ENCODE measurements around the gene CCDC47.
"Not testable (repeated sequence)": the region's sequence is repeated elsewhere in the genome, so short reads cannot be mapped to it uniquely, and the experiment has no call there.

Gene CCDC47, protein sequence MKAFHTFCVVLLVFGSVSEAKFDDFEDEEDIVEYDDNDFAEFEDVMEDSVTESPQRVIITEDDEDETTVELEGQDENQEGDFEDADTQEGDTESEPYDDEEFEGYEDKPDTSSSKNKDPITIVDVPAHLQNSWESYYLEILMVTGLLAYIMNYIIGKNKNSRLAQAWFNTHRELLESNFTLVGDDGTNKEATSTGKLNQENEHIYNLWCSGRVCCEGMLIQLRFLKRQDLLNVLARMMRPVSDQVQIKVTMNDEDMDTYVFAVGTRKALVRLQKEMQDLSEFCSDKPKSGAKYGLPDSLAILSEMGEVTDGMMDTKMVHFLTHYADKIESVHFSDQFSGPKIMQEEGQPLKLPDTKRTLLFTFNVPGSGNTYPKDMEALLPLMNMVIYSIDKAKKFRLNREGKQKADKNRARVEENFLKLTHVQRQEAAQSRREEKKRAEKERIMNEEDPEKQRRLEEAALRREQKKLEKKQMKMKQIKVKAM

DNA sequence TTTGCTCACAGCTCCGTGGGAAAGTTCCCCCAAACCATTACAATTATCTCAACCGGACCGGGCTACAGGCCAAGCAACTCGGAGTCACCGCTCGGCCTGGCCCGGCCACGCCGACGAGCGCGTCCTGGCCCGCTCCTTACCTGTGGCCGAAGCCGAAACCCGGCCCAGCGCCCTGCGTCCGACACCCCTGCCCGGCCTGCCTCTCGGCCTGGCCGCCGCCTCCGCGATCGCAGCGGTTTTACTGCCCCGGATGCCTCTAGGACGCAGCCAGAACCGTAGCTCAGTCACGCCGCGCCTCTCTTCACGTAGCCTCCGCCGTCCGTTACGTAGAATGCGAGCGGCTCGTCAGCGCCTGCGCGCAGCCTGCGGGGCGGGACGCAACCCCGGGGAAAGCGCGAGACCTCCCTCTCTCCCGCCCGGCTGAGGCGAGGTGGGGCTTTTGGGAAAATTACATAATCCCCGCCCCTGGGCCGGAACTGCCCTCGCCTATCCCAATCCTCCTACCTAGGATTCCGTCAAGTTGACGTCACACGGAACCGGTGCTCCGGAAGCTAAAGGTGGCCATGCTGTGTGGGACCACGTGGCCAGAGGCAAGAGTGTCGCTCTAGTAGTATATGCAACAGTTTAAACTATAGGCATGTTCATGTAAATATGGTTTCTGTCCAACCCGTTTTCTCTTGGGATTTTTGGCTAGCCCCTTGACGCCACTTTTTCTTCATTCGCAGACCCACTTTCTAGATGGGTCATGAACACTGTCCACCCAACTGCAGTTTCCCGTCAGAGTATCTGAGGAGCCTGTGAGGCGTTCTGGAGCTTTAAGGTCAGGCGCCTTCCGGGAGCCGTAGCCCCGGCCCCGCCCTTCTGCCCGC, at the start of gene CCDC47:
CCDC47 (minus strand) TSS at position 326 of the 869 bp plus-strand sequence. CDS start 7,422 bp downstream, outside the sequence.
- DNase-seq, result peak; percentile 98

DNA sequence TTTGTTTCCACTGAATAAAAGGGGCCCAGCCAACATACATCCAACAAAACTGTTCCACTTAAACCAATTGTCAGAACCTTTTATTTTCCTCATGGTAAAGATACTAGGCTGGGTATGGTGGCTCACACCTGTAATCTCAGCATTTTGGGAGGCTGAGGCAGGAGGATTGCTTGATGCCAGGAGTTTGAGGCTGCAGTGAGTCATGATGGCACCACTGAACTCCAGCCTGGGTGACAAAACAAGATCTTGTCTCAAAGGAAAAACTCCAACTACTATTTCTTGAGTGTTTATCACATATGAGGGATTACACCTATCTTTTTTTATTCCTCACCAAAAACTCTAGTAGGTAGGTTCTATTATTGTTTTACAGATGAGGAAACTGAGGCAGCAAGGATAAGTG, 49.1 kb upstream of the CCDC47 start:
- DNase-seq, result no peak

DNA sequence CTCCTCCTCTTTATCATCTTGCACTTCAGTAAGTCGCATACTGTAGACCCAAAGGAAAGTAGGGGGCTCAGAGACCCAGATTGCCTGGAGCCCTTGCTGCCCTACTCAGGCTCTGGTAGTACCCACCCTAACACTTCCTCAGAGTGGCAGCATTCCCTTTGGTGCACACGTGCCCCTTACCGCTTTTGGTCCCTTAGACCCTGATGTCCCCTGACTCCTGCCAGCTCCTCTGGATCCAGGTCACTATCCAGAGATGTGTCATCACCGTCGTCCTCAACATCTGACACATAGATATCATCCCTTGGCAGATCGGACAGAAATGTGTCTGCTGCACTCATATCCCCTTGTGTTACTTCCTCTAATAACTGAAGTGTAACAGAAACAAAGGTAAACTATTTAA, 48.4 kb upstream of the CCDC47 start:
- DNase-seq, result no peak

DNA sequence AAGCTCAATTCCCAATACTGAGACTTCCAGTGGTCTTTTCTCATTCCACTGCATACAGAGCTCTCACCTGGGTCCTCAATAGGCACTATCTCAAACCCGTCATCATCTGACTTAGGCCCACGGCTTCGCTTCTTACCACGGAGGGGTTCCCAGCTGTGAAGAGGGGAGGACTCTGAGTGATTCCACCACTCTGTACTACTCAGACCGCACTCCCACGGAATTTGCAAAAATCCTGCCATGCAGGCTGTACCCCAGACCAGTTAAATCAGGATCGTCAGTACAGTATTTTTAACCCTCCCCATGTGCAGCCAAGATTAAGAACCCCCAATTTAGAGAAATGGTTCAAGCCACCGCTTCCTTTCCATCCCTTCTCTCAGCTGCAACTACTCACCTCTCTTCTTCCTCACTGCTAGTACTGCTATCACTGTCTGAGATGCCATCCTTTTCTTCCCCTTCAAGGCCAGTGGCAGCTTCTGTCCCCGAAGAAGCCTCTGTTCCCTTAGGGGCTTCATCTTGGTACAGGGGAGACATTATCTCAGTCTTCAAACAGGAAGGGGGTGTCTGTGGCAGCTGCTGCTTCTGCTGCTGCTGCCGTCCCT, 47.7 kb upstream of the CCDC47 start:
- DNase-seq, result no peak

DNA sequence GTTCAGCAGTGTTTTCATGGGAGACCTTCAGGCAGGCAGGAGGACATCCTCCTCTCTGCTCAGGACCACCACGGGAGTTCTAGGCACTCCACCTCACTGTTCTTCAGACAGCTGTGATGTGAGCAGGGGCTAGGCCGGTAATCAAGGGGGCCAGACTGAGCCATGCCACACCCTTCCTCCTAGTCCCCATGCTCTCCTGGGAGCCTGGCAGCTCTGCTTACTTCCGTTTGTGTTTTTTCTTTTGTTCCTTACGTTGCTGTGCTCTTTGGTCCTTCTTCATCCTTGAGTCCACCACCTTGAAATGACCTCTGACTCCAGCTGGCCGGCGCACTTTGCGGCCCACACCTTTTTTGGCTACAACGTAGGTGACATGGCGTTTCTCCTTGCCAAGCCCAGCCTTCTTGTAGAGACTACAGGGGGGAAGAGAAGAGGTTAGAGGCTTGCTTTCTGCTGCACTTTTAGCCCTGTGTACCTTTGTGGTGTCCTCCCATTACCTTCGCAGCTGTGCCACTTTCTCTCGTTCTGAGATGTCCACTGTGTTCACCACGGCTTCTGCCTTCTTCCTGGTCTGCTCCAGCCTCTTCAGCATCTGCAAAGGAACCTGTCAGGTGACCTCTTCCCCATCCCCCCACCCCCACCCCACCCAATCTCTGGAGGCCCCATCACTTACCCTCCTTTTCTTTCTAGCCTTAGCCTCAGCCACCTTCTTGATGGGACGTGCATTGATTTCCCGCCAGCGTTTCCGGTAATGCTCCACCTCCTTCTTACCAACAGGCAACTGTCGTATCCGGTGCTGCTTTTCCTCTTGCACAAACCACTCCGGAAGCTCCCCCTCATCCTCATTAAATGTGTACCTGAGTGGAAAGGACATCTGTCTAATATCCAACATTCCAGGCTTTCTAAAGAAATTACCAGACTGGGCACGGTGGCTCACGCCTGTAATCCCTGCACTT, 46.5 kb upstream of the CCDC47 start:
- no peak for DNase-seq

DNA sequence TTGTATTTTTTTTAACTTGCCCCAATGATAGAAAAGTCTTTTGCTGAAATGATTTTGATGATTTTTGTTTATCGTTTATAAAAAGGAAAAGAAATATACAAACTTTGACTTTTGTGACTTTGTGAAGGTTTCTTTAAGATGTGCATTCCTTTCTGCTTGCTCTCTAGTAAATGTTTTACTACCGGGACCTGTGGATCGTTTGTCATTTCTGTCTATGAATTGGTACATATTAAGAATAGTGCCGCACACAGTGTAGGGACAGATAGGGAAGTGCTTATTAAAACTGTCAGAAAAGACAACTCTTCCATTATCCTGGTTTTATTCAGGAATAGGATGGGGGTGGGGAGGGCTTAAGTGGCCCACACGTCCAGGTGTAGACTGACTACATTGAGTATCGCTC, 45.7 kb upstream of the CCDC47 start:
- no peak for DNase-seq

DNA sequence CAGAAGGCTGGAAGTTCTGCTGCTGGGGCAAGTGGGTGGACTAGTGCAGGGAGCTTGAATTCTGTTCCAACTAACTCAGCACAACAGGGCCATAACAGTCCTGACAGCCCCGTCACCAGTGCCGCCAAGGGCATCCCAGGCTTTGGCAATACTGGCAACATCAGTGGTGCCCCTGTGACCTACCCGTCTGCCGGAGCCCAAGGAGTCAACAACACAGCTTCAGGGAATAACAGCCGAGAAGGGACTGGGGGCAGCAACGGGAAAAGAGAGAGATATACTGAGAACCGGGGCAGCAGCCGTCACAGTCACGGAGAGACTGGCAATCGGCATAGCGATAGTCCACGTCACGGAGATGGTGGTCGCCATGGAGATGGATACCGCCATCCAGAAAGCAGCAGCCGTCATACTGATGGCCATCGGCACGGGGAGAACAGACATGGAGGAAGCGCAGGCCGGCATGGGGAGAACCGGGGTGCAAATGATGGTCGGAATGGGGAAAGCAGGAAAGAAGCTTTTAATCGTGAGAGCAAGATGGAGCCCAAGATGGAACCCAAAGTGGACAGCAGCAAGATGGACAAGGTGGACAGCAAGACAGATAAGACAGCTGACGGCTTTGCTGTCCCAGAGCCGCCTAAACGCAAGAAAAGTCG, 44.5 kb upstream of the CCDC47 start:
- DNase-seq, result no peak

DNA sequence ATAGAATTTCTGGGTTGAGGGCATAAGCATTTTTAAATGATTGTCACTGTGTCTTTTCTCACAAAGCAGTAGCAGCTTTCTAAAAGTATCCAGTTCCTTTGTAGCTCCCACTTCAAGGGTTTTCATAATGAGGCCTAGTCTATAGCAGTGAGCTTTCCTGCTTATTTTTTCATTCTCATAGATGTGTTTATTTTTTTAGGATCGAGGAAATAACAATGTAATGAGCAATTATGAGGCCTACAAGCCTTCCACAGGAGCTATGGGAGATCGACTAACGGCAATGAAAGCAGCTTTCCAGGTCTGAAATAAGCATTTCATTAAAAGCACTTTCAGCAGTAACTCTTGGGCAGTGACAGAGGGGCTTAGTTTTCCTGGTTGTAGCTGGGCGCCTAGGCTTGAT, 43.3 kb upstream of the CCDC47 start:
- peak; percentile 60 for DNase-seq

DNA sequence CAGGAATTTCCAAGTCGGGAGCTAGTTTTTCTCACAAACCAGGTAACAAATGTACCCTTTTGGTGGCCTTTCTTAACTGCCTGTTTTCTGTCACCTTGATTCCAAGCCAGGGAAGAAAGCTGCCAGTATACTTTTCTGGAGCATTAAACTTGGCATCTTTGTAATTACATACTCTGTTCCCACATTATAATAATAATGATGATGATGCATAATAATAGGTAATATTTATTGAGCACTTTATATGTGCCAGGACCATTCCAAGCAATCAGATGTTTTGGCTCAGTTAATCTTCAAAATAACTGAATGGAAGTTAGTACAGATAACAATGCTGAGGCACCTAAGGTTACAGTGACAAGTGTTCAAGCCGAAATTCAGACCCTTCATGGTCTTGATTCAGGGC, 42.7 kb upstream of the CCDC47 start:
- no peak for DNase-seq

DNA sequence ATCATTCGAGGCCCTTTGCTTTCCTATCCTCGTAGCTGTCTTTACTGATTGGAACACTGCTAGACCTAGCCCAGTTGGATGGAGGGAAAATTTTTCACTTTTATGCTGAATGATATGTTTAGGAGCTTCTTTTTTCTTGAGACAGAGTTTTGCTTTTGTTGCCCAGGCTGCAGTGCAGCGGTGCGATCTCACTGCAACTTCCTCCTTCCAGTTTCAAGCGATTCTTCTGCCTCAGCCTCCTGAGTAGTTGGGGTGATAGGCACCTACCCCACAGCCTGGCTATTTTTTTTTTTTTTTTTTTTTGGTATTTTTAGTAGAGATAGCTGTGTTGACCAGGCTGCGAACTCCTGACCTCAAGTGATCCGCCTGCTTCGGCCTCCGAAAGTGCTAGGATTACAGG, 36.6 kb upstream of the CCDC47 start:
- DNase-seq, result no peak

DNA sequence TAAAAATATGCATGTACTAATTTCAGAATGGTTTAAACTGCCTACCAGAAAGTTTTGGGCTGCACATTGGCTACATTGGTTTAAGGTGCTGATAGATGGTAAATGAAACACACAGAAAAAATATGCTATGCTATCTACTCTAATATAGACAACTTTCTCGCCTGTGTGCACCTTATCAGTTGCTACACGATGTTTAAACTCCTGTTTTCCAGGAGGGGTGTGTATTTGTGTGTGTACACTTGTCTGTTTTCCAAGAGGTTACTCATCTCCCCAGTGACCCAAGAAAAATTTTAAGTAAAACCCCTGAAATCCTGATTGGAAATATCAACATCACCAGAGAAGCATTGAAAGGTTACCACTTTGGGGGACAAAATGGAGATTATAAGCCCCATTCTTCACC, 32.2 kb upstream of the CCDC47 start:
- no peak for DNase-seq

DNA sequence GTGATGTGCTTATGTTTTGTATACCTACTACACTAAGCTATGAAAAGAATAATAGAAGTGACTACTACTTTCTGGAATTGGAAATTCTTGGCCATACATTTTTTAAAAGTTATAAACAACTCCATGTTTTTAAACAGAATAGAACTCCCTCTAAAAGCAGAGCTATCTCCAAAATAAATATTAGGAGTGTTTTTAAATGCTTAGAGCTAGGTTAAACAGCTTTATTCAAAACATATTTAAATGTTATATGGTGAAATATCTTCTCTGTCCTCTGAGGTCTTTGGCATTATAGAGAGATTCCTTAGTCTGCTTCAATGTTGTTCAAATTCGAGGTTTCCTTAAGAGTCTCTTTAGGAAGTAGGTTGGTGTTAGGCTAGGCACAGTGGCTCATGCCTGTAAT, 30.9 kb upstream of the CCDC47 start:
- no peak for DNase-seq

DNA sequence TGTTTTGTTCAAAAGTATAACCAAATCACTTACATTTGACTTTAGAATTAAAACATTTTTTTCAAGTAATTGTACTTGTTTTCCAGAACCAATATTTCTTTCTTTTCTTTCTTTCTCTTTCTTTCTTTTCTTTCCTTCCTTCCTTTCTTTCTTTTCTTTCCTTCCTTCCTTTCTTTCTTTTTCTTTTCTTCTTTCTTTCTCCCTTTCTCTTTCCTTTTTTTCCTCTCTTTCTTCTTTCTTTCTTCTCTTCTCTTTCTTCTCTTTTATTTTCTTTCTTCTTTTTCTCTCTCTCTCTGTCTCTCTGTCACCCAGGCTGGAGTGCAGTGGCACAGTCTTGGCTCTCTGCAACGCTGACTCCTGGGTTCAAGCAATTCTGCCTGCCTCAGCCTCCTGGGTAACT, 27.4 kb upstream of the CCDC47 start:
- DNase-seq, result no peak

DNA sequence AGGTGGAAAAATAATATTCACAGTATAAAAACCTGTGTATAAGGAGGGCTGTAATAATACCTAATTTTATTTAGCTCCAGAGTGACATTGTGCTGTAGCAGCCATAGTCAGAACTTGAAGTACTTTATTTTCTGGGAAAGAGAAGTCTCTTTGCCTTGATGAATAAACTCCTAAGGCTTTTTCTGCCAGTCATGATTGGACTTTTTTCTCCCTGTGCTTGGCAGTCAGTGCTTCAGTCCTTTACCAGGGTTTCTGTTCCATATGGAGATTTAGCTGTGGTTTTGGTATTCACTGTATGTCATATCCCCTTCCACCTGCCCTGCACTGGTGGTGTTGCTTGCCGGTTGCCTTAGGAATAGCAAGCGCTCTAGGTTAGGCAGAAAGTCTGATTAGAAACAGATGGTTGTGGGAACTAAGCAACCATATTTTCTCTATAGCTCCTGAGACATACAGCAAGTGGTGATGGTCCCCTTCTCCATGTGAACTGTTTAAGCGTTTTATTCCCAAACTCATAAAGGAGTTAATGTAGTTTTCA, 25.2 kb upstream of the CCDC47 start:
- no peak for DNase-seq

DNA sequence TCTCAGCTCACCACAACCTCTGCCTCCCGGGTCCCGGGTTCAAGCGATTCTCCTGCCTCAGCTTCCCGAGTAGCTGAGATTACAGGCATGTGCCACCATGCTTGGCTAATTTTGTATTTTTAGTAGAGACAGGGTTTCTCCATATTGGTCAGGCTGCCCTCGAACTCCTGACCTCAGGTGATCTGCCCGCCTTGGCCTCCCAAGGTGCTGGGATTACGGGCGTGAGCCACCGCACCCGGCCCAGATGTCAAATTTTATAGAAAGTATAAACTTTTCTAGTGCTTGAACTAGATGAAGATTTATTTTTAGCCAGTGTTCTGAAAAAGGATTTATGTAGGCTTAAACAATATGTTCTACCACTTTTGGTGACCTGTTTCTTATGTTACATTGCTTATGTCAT, 23.0 kb upstream of the CCDC47 start:
- not testable (repeated sequence) for DNase-seq

DNA sequence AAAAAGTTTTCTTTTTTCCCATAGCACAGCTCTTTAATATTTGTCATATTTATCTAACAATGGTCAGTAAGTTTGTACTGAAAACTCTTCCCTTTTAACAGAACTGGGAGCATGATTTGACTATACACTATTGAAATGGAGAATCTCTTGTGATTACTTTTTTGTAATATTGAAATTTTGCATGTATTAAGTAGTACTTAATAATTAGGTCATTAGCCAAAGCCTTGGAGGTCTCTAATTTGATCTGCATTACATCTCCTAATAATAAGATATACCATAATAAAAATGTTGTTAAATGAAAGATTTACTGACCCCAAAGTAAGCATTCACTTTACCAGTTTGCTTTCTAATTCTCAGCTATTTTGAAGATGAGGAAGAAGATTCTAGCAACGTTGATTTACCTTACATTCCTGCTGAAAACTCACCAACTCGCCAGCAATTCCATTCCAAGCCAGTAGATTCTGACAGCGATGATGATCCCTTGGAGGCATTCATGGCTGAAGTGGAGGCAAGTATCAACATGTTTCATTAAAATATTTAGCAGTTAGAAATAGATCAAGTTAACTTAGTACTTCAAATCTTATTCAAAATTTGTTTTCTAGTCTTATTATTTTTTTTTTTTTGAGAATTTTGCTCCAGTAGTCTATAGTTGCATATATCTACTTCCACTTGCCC, 18.8 kb upstream of the CCDC47 start:
- no peak for DNase-seq

DNA sequence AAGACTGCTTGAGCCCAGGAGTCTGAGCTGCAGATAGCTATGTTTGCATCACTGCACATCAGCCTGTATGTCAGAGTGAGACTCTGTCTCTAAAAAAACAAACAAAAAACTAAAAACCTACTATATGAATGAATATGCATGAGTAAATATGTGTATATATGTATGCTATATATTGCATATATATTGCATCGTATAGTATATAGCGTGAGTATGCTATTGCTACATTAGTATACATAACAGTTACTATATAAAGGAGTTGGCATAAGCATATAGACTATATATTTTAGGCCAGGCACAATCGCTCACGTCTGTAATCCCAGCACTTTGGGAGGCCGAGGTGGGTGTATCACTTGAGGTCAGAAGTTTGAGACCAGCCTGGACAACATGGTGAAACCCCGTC, 16.7 kb upstream of the CCDC47 start:
- DNase-seq, result no peak

DNA sequence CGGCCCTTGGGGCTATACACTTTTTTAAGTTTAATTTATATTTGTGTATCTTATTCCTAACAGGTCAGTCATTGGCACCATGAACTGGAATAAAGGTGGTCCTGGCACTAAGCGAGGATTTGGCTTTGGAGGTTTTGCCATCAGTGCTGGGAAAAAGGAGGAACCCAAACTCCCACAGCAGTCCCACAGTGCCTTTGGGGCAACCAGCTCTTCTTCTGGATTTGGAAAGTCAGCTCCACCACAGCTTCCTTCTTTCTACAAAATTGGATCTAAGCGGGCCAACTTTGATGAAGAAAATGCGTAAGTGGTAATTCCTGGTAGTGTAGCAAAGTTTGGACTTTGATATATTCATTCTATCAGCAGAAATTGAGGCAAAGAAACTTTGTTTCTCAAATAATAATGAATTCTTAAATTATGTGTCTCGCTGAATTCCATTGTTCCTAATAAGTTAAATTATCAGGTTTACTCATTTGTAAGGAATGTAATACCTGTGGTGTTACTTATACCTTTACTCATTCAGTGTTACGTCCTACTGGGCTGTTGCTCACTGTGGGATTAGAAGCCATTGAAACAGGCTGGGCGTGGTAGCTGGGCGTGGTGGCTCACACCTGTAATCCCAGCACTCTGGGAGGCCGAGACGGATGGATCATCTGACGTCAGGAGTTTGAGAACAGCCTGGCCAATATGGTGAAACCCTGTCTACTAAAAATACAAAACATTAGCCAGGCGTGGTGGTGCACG, 13.7 kb upstream of the CCDC47 start:
- no peak for DNase-seq

DNA sequence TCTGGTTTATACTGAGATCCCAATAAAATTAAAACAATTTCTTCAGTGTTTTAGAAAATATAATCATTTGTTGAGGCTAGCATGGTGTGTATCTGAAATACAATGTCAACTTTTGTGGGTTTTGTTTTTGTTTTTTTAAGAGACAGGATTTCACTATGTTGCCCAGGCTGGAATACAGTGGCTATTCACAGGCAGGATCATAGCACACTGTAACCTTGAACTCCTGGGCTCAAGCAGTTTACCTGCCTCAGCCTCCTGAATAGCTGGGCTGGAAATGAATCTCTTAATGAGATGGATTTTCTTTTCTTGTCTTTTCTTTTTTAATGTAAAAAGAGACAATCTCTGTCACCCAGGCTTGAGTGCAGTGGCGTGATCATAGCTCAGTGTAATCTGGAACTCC, 12.7 kb upstream of the CCDC47 start:
- no peak for DNase-seq

DNA sequence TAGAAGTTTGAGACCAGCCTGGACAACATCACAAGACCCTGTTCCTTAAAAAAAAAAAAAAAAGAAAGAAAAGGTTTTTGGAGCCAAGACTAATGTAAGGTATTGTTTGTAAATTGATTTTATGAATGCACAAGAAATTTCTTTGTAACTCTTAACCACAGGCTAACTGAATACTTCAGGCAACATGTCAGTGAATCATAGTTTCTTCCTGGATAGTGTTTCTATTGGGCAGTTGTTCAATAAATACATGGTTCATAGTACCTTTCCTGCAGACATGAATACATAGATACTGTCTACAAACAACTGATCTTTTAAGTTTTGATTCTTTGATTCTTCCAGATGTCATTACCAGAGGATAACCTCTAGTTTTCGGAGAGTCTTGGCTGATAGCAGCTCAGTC, 12.2 kb upstream of the CCDC47 start:
- DNase-seq, result peak; percentile 67
